ENCODE results near the gene AFP.

- TF ChIP-seq CTCF (optimal IDR thresholded peaks at IDR 0.05 in 1 of 3, IDR thresholded peaks at IDR 0.05 in 1 of 3, conservative IDR thresholded peaks at IDR 0.05 in 1 of 3; ENCODE audit: extremely low read depth in 1 of 3, insufficient read depth in 2 of 3, low read length in 3 of 3), result no peak
- TF ChIP-seq EZH2 (IDR thresholded peaks at IDR 0.05; ENCODE audit: low read length), result no peak
Observed at GRCh38 chr4:73432169-73433000, 3.6 kb upstream of the AFP start.

All from keratinocyte (primary cell).